ENCODE data around the gene GNRH2. TPM values are rescaled to one million over a fixed set of nuclear protein-coding genes. Genes with fewer than 3 reads are reported as not detected.
"Not testable (repeated sequence)": the region's sequence is repeated elsewhere in the genome, so short reads cannot be mapped to it uniquely, and the experiment has no call there.

The GNRH2 gene
- total RNA-seq, 5 donors from 2014 or later (not counting 1 experiment from before 2014, with no cell fraction given), result 0.60 to 3.4 (median 1.8) TPM

DNA sequence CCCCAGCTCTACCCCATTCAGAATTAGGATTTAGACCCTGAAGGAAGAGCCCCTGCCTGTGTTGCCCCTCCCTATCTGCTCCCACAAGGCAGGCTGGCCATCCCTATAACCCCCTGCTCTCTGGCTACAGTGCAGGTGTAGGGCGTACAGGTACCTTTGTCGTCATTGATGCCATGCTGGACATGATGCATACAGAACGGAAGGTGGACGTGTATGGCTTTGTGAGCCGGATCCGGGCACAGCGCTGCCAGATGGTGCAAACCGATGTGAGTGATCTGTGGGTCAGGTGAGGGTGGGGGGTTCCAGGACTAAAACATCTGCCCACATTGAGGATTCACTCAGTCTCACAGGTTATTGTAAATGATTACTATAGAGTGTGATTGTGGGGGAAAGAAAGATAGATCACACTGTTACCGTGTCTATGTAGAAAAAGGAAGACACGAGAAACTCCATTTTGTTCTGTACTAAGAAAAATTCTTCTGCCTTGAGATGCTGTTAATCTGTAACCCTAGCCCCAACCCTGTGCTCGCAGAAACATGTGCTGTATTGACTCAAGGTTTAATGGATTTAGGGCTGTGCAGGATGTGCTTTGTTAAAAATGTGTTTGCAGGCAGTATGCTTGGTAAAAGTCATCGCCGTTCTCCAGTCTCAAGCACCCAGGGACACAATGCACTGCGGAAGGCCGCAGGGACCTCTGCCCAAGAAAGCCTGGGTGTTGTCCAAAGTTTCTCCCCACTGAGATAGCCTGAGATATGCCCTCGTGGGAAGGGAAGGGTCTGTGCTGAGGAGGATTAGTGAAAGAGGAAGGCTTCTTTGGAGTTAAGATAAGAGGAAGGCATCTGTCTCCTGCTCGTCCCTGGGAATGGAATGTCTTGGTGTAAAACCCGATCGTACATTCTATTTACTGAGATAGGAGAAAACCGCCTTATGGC lies 20.6 kb upstream of the GNRH2 start:
- H3K4me1 ChIP-seq (ENCODE audit: control insufficient read depth in 1 of 2, extremely low read depth in 1 of 2, insufficient read depth in 2 of 2, low read length in 2 of 2); CTCF ChIA-PET; H3K9me3 Mint-ChIP-seq; H3K27me3 Mint-ChIP-seq; H3K27me3 ChIP-seq (replicated peaks in 1 of 2; ENCODE audit: control insufficient read depth in 2 of 2, extremely low read depth in 1 of 2, insufficient read depth in 2 of 2, low read length in 1 of 2); H3K9me3 ChIP-seq; H3K4me1 Mint-ChIP-seq; DNase-seq; ATAC-seq (replicated peaks in 1 of 4); H3K4me3 ChIP-seq (ENCODE audit: control insufficient read depth in 1 of 2, extremely low read depth in 1 of 2, low read length in 1 of 2); H3K27ac ChIP-seq (ENCODE audit: low read length); H3K4me3 Mint-ChIP-seq; POLR2A ChIA-PET: not testable (repeated sequence)
- 97% methylated on average over 8 of the region's 20 CpGs for WGBS (ENCODE audit: insufficient coverage)
- peaks cover 29 to 66% of the 10 kb centered on the region in 2 donors for H3K36me3 ChIP-seq (ENCODE audit: control insufficient read depth in 2 of 2, extremely low read depth in 1 of 2, insufficient read depth in 1 of 2, low read length in 1 of 2)
- H3K36me3 Mint-ChIP-seq, result peaks cover 59% of the 10 kb centered on the region
- peak overlapping the region in 1 of 2 donors; percentile 28 for H3K27ac Mint-ChIP-seq

DNA sequence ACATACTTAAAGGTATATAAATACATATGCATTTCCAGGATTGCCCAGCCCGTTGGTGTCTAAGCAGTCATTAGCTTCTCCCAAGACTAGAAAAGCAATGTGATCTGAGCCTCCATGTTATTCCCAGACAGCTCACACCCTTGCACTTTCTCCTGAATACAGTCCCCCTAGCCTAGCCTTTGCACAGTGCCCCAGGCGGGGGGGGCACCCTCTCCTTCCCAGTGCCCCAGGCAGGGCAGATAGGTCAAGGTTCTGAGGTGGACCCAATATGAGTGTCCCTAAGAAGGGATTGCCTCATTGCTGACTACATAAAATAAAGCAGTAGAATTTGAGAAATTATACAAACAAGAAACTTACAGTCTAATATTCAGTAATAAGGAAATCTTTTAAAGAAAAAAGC lies 15.4 kb upstream of the GNRH2 start:
- Mint-ChIP-seq H3K36me3 (peaks cover 45% of the 10 kb centered on the region), H3K4me1 (no peaks in the 10 kb centered on the region), H3K27me3 (no peaks in the 10 kb centered on the region), H3K9me3 (no peaks in the 10 kb centered on the region), H3K4me3 (no peak overlapping the region), H3K27ac (no peak overlapping the region)
- no peaks in the 10 kb centered on the region for H3K27me3 ChIP-seq (replicated peaks in 1 of 2; ENCODE audit: control insufficient read depth in 2 of 2, extremely low read depth in 1 of 2, insufficient read depth in 2 of 2, low read length in 1 of 2)
- H3K4me1 ChIP-seq (ENCODE audit: control insufficient read depth in 1 of 2, extremely low read depth in 1 of 2, insufficient read depth in 2 of 2, low read length in 2 of 2), result no peaks in the 10 kb centered on the region
- ATAC-seq (replicated peaks in 1 of 4) (no peak), DNase-seq (no peak)
- H3K9me3 ChIP-seq, result no peaks in the 10 kb centered on the region
- no peak overlapping the region for H3K27ac ChIP-seq (ENCODE audit: low read length)
- WGBS (ENCODE audit: insufficient coverage), result 100% methylated on average over 1 of the region's 2 CpGs
- ChIA-PET POLR2A (no interaction called here), CTCF (no interaction called here)
- H3K4me3 ChIP-seq (ENCODE audit: control insufficient read depth in 1 of 2, extremely low read depth in 1 of 2, low read length in 1 of 2), result no peak overlapping the region
- peaks cover 22 to 81% of the 10 kb centered on the region in 2 donors for H3K36me3 ChIP-seq (ENCODE audit: control insufficient read depth in 2 of 2, extremely low read depth in 1 of 2, insufficient read depth in 1 of 2, low read length in 1 of 2)

DNA sequence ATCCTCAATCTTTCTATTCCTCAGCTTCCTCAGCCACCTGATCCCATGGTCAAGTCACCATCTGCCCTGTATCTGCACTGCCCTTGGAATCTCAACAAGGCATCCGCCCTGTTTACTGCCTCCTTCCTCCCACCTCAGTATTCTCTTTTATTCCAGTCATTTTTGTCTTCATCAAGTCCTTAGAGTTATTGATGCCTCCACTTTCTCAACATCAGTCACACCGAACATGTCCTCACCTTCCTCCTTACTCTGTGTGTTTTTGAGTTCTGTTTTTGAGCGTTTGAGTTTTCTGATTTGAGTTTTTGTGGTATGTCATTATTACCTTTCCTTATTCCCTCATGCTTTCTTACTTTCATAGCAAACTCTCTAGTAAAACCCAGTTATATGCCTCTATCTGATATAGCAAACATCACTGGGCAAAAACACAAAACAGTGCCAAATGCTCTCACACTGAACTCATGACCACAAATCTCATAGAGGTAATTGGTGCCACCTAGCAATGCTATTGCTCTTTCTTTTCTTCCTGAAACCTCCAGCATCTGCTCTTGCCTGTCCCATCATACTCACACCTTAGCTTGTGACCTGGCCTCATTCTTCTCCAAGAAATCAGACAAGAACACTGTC lies 11.8 kb upstream of the GNRH2 start:
- no peak overlapping the region for H3K4me3 ChIP-seq (ENCODE audit: control insufficient read depth in 1 of 2, extremely low read depth in 1 of 2, low read length in 1 of 2)
- POLR2A ChIA-PET, result no interaction called here
- no peaks in the 10 kb centered on the region for H3K9me3 ChIP-seq
- H3K4me1 Mint-ChIP-seq, result no peaks in the 10 kb centered on the region
- H3K27me3 Mint-ChIP-seq, result no peaks in the 10 kb centered on the region
- peaks cover 45% of the 10 kb centered on the region for H3K36me3 Mint-ChIP-seq
- H3K4me1 ChIP-seq (ENCODE audit: control insufficient read depth in 1 of 2, extremely low read depth in 1 of 2, insufficient read depth in 2 of 2, low read length in 2 of 2), result no peaks in the 10 kb centered on the region
- no peak overlapping the region for H3K4me3 Mint-ChIP-seq
- CTCF ChIA-PET, result no interaction called here
- H3K27me3 ChIP-seq (replicated peaks in 1 of 2; ENCODE audit: control insufficient read depth in 2 of 2, extremely low read depth in 1 of 2, insufficient read depth in 2 of 2, low read length in 1 of 2), result no peaks in the 10 kb centered on the region
- H3K27ac Mint-ChIP-seq, result no peak overlapping the region
- ATAC-seq (replicated peaks in 1 of 4) (no peak), DNase-seq (no peak)
- H3K36me3 ChIP-seq (ENCODE audit: control insufficient read depth in 2 of 2, extremely low read depth in 1 of 2, insufficient read depth in 1 of 2, low read length in 1 of 2), result peaks cover 22 to 80% of the 10 kb centered on the region in 2 donors
- no CpG with 5 or more reads among the region's 3 CpGs for WGBS (ENCODE audit: insufficient coverage)
- H3K27ac ChIP-seq (ENCODE audit: low read length), result no peak overlapping the region
- H3K9me3 Mint-ChIP-seq, result no peaks in the 10 kb centered on the region

DNA sequence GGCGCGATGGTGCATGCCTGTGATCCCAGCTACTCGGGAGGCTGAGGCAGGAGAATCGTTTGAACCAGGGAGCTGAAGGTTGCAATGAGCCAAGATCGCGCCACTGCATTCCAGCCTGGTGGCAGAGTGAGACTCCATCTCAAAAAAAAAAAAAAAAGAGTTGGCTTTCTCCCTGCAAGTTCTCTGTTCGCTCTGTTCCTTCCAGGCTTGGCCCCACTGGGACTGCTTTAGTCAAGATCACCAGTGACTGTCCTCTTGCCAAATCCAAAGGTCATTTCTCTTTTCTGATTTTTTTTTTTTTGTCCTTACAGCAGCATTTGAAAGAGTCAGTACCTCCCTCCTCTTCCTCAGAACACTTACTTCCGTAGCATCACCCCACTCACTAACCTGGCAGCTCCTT lies 10.8 kb upstream of the GNRH2 start:
- no peaks in the 10 kb centered on the region for H3K9me3 Mint-ChIP-seq
- no peak overlapping the region for H3K4me3 Mint-ChIP-seq
- no peak overlapping the region for H3K4me3 ChIP-seq (ENCODE audit: control insufficient read depth in 1 of 2, extremely low read depth in 1 of 2, low read length in 1 of 2)
- H3K27ac Mint-ChIP-seq, result no peak overlapping the region
- CTCF ChIA-PET, result no interaction called here
- no peaks in the 10 kb centered on the region for H3K4me1 ChIP-seq (ENCODE audit: control insufficient read depth in 1 of 2, extremely low read depth in 1 of 2, insufficient read depth in 2 of 2, low read length in 2 of 2)
- H3K36me3 Mint-ChIP-seq, result peaks cover 36% of the 10 kb centered on the region
- POLR2A ChIA-PET, result interaction anchor here in 1 of 2 donors (0.7 kb wide), 1 partner anchor 90 kb away, joined by 5 read pairs; no protein-coding TSS in a partner anchor
- no peak for ATAC-seq (replicated peaks in 1 of 4)
- H3K27ac ChIP-seq (ENCODE audit: low read length), result no peak overlapping the region
- H3K27me3 ChIP-seq (replicated peaks in 1 of 2; ENCODE audit: control insufficient read depth in 2 of 2, extremely low read depth in 1 of 2, insufficient read depth in 2 of 2, low read length in 1 of 2), result no peaks in the 10 kb centered on the region
- no peaks in the 10 kb centered on the region for H3K9me3 ChIP-seq
- H3K36me3 ChIP-seq (ENCODE audit: control insufficient read depth in 2 of 2, extremely low read depth in 1 of 2, insufficient read depth in 1 of 2, low read length in 1 of 2), result peaks cover 19 to 80% of the 10 kb centered on the region in 2 donors
- no peaks in the 10 kb centered on the region for H3K4me1 Mint-ChIP-seq
- no peaks in the 10 kb centered on the region for H3K27me3 Mint-ChIP-seq
- 93% methylated on average over 5 of the region's 8 CpGs for WGBS (ENCODE audit: insufficient coverage)
- DNase-seq, result no peak

DNA sequence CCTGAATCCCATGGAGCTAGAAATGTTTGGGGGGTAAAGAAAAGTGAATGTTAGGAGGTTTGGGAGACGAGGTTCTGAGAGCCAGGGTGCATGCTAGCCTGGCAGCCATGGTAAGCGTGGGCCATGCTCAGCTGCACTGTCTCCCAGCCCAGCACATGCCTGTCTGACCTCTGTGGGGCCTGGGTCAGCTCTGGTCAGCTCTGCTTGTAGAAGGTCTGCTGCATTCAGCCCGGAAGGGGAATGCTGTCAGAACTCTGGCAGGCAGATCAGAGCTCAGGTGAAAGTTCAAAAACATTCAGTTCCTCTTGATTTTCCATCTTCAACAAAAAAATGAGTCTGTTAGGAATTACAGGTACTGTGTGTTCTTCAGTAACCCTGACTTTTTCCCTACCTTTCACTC lies 5.8 kb upstream of the GNRH2 start:
- H3K9me3 ChIP-seq, result no peaks in the 10 kb centered on the region
- H3K27ac ChIP-seq (ENCODE audit: low read length), result no peak overlapping the region
- no peaks in the 10 kb centered on the region for H3K27me3 Mint-ChIP-seq
- H3K9me3 Mint-ChIP-seq, result no peaks in the 10 kb centered on the region
- CTCF ChIA-PET, result no interaction called here
- H3K4me1 Mint-ChIP-seq, result peaks cover 0 to 2% (median 0%) of the 10 kb centered on the region in 3 donors
- peaks cover 39% of the 10 kb centered on the region for H3K36me3 Mint-ChIP-seq
- no peak overlapping the region for H3K4me3 ChIP-seq (ENCODE audit: control insufficient read depth in 1 of 2, extremely low read depth in 1 of 2, low read length in 1 of 2)
- H3K36me3 ChIP-seq (ENCODE audit: control insufficient read depth in 2 of 2, extremely low read depth in 1 of 2, insufficient read depth in 1 of 2, low read length in 1 of 2), result peaks cover 7 to 72% of the 10 kb centered on the region in 2 donors
- ATAC-seq (replicated peaks in 1 of 4) (no peak), DNase-seq (no peak)
- no peaks in the 10 kb centered on the region for H3K4me1 ChIP-seq (ENCODE audit: control insufficient read depth in 1 of 2, extremely low read depth in 1 of 2, insufficient read depth in 2 of 2, low read length in 2 of 2)
- POLR2A ChIA-PET, result no interaction called here
- WGBS (ENCODE audit: insufficient coverage), result 95% methylated on average over 2 of the region's 3 CpGs
- no peak overlapping the region for H3K4me3 Mint-ChIP-seq
- no peaks in the 10 kb centered on the region for H3K27me3 ChIP-seq (replicated peaks in 1 of 2; ENCODE audit: control insufficient read depth in 2 of 2, extremely low read depth in 1 of 2, insufficient read depth in 2 of 2, low read length in 1 of 2)
- no peak overlapping the region for H3K27ac Mint-ChIP-seq

DNA sequence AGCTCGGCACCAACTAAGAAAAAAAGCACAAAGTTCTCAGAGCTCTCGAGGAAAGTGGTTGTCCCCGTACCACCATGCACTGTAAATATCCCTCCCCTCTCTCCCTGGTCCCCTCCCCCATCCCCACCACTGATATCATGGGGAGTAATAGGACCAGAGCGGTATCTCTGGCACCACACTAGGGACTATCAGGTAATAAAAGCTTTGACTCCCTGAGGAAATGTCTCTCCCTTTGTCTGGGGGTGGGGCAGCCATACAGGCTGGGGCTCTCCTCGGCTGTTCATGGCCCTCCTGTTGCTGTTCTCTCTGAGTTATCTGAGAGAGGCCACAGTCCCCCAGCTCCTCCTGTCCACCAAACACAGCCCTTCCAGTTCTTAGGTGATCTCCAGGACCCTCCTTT lies 5.0 kb upstream of the GNRH2 start:
- CTCF ChIA-PET, result interaction anchor here in 1 of 2 donors (0.6 kb wide), 1 partner anchor 322 kb away, joined by 9 read pairs; no protein-coding TSS in a partner anchor
- H3K36me3 ChIP-seq (ENCODE audit: control insufficient read depth in 2 of 2, extremely low read depth in 1 of 2, insufficient read depth in 1 of 2, low read length in 1 of 2), result peaks cover 7 to 65% of the 10 kb centered on the region in 2 donors
- peaks cover 39% of the 10 kb centered on the region for H3K36me3 Mint-ChIP-seq

More for the DNA sequence above, 5.0 kb upstream of the GNRH2 start:
- ATAC-seq (replicated peaks in 1 of 4) (no peak), DNase-seq (no peak)
- WGBS (ENCODE audit: insufficient coverage), result 67% methylated on average over 1 of the region's 5 CpGs
- H3K27me3 Mint-ChIP-seq, result no peaks in the 10 kb centered on the region
- no peak overlapping the region for H3K4me3 Mint-ChIP-seq
- H3K4me3 ChIP-seq (ENCODE audit: control insufficient read depth in 1 of 2, extremely low read depth in 1 of 2, low read length in 1 of 2), result no peak overlapping the region
- H3K9me3 Mint-ChIP-seq, result no peaks in the 10 kb centered on the region
- H3K27ac ChIP-seq (ENCODE audit: low read length), result no peak overlapping the region
- no peaks in the 10 kb centered on the region for H3K27me3 ChIP-seq (replicated peaks in 1 of 2; ENCODE audit: control insufficient read depth in 2 of 2, extremely low read depth in 1 of 2, insufficient read depth in 2 of 2, low read length in 1 of 2)
- H3K27ac Mint-ChIP-seq, result peak overlapping the region; percentile 34 to 47
- no peaks in the 10 kb centered on the region for H3K4me1 ChIP-seq (ENCODE audit: control insufficient read depth in 1 of 2, extremely low read depth in 1 of 2, insufficient read depth in 2 of 2, low read length in 2 of 2)
- POLR2A ChIA-PET, result interaction anchor here in 1 of 2 donors (0.7 kb wide), 1 partner anchor 158 kb away, joined by 3 read pairs; no protein-coding TSS in a partner anchor
- no peaks in the 10 kb centered on the region for H3K9me3 ChIP-seq
- peaks cover 0 to 2% (median 0%) of the 10 kb centered on the region in 3 donors for H3K4me1 Mint-ChIP-seq

All from T-cell (primary cell).